Measurements from ENCODE around the gene DNAJC17. TPM values are rescaled to one million over a fixed set of nuclear protein-coding genes. Genes with fewer than 3 reads are reported as not detected.

The DNAJC17 gene
- total RNA-seq, 3 donors from 2014 or later (not counting 1 experiment from before 2014, with no cell fraction given), result 36.2 to 64.9 (median 50.0) TPM

- Mint-ChIP-seq H3K27me3 (ENCODE audit: low read depth in 2 of 2) (no peaks in the 10 kb centered on the region), H3K4me1 (peaks cover 36 to 40% of the 10 kb centered on the region in 2 donors), H3K36me3 (no peaks in the 10 kb centered on the region), H3K4me3 (peak overlapping the region; percentile 32), H3K27ac (peak overlapping the region; percentile 79 to 87), H3K9me3 (no peaks in the 10 kb centered on the region)
- ATAC-seq (peak; percentile 46 to 54 (median 53)), DNase-seq (peak in 1 of 2 donors; percentile 63)
- H3K36me3 ChIP-seq (ENCODE audit: control insufficient read depth, insufficient read depth, low read length), result peaks cover 5% of the 10 kb centered on the region
- WGBS (ENCODE audit: insufficient coverage), result 12% methylated on average over 4 of the region's 4 CpGs
- intact Hi-C loops (cut with micrococcal nuclease), result no loop called here
- H3K27me3 ChIP-seq (ENCODE audit: control insufficient read depth, insufficient read depth, low read length), result no peaks in the 10 kb centered on the region
- no peak overlapping the region for H3K4me3 ChIP-seq (ENCODE audit: low read length)
- TF ChIP-seq CTCF (IDR thresholded peaks at IDR 0.05), result no peak
- H3K9me3 ChIP-seq (ENCODE audit: control insufficient read depth, insufficient read depth, low read length), result no peaks in the 10 kb centered on the region
- peak overlapping the region; percentile 56 for H3K27ac ChIP-seq (ENCODE audit: low read length)
- H3K4me1 ChIP-seq (ENCODE audit: control insufficient read depth, insufficient read depth, low read length), result peaks cover 26% of the 10 kb centered on the region
Measured at GRCh38 chr15:40787344-40787841, 19.9 kb downstream of the DNAJC17 start.

- H3K9me3 ChIP-seq (ENCODE audit: control insufficient read depth, insufficient read depth, low read length), result no peaks in the 10 kb centered on the region
- H3K36me3 ChIP-seq (ENCODE audit: control insufficient read depth, insufficient read depth, low read length), result no peaks in the 10 kb centered on the region
- ATAC-seq (no peak), DNase-seq (no peak)
- no peaks in the 10 kb centered on the region for H3K27me3 ChIP-seq (ENCODE audit: control insufficient read depth, insufficient read depth, low read length)
- no peaks in the 10 kb centered on the region for H3K9me3 Mint-ChIP-seq
- peak overlapping the region in 1 of 2 donors; percentile 79 for H3K27ac Mint-ChIP-seq
- intact Hi-C loops (cut with micrococcal nuclease), result no loop called here
- H3K27ac ChIP-seq (ENCODE audit: low read length), result no peak overlapping the region
- 100% methylated on average over 1 of the region's 2 CpGs for WGBS (ENCODE audit: insufficient coverage)
- H3K36me3 Mint-ChIP-seq, result no peaks in the 10 kb centered on the region
- H3K4me1 ChIP-seq (ENCODE audit: control insufficient read depth, insufficient read depth, low read length), result peaks cover 26% of the 10 kb centered on the region
- no peak overlapping the region for H3K4me3 ChIP-seq (ENCODE audit: low read length)
- TF ChIP-seq CTCF (IDR thresholded peaks at IDR 0.05), result no peak
- peaks cover 37 to 38% of the 10 kb centered on the region in 2 donors for H3K4me1 Mint-ChIP-seq
- no peaks in the 10 kb centered on the region for H3K27me3 Mint-ChIP-seq (ENCODE audit: low read depth in 2 of 2)
- H3K4me3 Mint-ChIP-seq, result no peak overlapping the region
Measured at GRCh38 chr15:40785814-40786213, 21.5 kb downstream of the DNAJC17 start.

- Histone ChIP-seq H3K4me1 (ENCODE audit: control insufficient read depth, insufficient read depth, low read length) (peaks cover 26% of the 10 kb centered on the region), H3K36me3 (ENCODE audit: control insufficient read depth, insufficient read depth, low read length) (no peaks in the 10 kb centered on the region), H3K4me3 (ENCODE audit: low read length) (no peak overlapping the region), H3K9me3 (ENCODE audit: control insufficient read depth, insufficient read depth, low read length) (no peaks in the 10 kb centered on the region), H3K27me3 (ENCODE audit: control insufficient read depth, insufficient read depth, low read length) (no peaks in the 10 kb centered on the region), H3K27ac (ENCODE audit: low read length) (no peak overlapping the region)
- Mint-ChIP-seq H3K36me3 (no peaks in the 10 kb centered on the region), H3K27ac (no peak overlapping the region), H3K27me3 (ENCODE audit: low read depth in 2 of 2) (no peaks in the 10 kb centered on the region), H3K4me3 (no peak overlapping the region), H3K4me1 (peaks cover 37 to 38% of the 10 kb centered on the region in 2 donors), H3K9me3 (no peaks in the 10 kb centered on the region)
- ATAC-seq (no peak), DNase-seq (no peak)
- no peak for TF ChIP-seq CTCF (IDR thresholded peaks at IDR 0.05)
- 100% methylated on average over 2 of the region's 3 CpGs for WGBS (ENCODE audit: insufficient coverage)
- intact Hi-C loops (cut with micrococcal nuclease), result no loop called here
Measured at GRCh38 chr15:40785164-40785563, 22.1 kb downstream of the DNAJC17 start.

Measured in natural killer cell (primary cell).